GM21737 (cell line): Measurements from ENCODE around the gene TEDC2.

Experiments
- ATAC-seq: cut with Tn5 transposase; IDR thresholded peaks from one replicate; pipeline ENCODE4 v1.9.1; 2021; ENCODE audit warnings: mild to moderate bottlenecking, moderate library complexity; ENCODE audit not compliant: unreplicated experiment

TEDC2 gene

DNA sequence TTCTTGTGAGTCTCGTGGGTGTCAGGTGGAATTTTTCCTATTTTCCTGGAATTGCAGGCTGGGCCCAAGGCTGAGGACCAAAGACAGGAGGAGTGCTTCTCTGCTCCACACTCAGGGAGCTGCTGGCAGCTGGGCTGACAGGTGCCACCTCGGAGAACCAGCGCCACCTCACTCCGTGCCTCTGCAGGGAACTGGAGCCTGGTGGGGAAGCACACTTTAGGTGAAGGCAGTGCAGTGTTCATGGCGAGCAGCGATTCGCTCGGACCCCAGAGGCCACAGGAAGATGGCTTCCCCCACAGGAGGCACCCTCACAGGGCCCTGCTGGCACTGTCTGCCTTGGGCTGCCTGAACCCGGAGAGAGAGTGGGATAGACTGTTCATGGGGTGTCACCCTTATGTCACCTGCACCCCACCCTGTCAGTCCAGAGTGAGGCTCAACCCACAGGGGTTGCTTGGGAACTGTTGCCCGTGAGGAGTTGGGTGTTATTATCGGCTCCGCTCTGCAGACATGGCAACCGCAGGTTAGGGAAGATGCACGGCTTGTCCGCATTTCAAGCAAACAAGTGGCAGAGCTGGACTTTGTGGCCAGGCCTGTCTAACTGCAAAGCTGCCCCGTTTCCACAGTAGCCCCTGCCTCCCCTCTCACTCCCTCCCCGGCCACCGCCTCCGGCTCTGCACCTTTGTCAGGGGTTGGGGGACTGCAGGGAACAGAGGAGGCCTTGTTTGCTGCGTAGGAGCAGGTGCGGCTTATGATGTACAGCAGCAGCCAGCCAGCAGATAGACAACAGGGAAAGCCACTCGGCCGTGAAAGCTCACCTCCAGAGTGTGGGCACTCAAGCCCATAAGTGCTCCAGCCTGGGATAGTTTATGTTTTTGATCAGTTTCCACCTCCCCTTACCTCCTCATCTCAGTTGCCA lies 30.5 kb downstream of the TEDC2 start:
- ATAC-seq = no peak

DNA sequence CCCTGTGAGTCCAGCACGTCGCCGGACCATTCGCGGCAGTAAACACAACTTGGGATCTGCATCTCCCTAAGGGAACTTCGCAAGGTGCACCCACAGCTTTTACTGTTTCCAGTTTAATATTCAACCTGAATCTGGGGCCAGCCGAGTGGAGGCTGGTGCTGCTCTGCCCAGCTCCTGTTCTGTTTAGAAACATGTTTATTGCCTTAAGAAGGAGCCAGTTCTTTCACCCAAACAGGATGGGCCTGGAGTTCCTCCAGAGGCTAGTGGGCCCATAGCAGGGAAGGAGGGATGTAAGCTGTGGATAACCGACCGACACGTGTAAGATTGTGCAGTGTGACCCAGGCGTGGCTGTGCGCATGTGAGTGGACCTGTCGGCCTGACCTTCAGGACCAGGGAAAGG lies 32.4 kb downstream of the TEDC2 start:
- no peak for ATAC-seq

DNA sequence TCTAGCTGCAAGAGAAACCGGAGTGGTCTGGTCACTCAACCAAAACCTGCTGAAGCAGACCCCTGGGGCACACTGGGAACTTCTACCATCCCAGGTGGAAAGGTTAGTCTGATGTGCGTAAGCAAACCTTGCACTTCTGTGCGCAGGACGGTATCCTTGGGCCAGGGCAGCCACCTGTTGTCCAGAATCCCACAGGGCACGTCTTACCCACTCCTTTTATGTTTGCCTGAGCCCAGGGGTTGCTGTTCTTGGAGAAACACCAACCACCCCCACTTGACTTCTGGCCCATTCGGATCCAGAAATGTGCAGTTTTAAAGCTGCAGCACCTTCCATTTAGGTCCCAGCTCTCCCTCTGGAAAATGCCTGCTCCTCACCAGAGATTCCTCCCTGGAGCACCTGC lies 33.7 kb downstream of the TEDC2 start:
- no peak for ATAC-seq

DNA sequence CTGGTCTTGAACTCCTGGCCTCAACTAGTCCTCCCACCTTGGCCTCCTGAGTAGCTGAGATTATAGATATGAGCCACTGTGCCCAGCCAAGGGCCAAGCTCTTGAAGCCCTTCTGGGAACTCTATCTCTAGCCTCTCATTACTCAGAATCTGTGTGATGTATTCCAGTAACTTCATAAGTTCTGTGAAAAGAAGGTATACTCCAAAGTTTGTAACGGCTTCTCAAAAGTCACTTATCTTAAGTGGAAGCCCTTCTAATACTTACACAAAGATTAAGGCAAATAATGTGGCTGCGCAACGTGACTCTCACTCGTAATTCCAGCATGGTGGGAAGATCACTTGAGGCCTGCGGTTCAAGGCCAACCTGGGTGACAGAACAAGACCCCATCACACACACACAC lies 34.7 kb downstream of the TEDC2 start:
- no peak for ATAC-seq

DNA sequence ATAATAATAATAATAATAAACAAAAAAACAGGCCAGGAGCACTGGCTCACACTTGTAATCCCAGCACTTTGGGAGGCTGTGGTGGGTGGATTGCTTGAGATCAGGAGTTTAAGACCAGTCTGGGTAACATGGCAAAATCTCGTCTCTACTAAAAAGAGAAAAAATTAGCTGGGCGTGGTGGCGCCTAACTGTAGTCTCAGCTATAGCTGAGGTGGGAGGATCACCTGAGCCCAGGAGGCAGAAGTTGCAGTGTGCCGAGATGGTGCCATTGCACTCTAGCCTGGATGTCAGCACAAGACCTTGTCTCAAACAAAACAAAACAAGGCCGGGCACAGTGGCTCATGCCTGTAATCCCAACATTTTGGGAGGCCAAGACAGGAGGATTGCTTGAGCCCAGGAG lies 35.1 kb downstream of the TEDC2 start:
- ATAC-seq = no peak

DNA sequence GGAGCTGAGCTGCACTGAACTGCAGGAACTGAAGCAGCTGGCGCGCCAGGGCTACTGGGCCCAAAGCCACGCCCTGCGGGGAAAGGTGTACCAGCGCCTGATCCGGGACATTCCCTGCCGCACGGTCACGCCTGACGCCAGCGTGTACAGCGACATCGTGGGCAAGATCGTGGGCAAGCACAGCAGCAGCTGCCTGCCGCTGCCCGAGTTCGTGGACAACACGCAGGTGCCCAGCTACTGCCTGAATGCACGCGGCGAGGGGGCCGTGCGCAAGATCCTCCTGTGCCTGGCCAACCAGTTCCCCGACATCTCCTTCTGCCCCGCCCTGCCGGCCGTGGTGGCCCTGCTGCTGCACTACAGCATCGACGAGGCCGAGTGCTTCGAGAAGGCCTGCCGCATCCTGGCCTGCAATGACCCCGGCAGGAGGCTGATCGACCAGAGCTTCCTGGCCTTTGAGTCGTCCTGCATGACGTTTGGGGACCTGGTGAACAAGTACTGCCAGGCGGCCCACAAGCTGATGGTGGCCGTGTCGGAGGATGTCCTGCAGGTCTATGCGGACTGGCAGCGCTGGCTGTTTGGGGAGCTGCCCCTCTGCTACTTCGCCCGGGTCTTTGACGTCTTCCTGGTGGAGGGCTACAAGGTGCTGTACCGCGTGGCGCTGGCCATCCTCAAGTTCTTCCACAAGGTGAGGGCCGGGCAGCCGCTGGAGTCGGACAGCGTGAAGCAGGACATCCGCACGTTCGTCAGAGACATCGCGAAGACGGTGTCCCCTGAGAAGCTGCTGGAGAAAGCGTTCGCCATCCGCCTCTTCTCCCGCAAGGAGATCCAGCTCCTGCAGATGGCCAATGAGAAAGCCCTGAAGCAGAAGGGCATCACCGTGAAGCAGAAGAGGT lies 36.6 kb downstream of the TEDC2 start:
- no peak for ATAC-seq

DNA sequence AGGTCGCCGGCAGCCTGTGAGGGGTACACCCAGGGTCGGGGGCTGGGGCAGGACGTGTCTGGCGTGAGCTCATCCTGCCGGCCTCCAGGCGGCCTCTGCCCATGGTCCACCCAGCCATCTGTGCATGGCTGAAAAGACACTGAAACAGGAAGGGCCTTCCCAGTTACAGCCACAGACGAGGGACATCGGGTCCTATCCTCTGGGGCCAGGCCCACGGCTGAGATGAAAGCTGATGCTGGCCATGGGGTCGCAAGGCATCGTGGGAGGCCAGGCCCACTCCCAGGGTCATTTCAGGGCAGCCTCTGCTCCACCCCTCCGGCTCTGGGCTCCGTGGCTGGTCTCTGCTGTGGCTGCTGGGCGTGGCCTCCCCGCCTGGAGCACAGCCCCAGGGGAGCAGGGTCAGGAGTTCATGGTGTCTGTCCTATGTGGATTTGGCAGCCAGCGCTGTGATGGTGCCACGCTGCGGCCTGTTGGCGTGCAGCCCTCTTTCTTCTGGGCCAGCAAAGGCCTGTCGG lies 37.3 kb downstream of the TEDC2 start:
- no peak for ATAC-seq

DNA sequence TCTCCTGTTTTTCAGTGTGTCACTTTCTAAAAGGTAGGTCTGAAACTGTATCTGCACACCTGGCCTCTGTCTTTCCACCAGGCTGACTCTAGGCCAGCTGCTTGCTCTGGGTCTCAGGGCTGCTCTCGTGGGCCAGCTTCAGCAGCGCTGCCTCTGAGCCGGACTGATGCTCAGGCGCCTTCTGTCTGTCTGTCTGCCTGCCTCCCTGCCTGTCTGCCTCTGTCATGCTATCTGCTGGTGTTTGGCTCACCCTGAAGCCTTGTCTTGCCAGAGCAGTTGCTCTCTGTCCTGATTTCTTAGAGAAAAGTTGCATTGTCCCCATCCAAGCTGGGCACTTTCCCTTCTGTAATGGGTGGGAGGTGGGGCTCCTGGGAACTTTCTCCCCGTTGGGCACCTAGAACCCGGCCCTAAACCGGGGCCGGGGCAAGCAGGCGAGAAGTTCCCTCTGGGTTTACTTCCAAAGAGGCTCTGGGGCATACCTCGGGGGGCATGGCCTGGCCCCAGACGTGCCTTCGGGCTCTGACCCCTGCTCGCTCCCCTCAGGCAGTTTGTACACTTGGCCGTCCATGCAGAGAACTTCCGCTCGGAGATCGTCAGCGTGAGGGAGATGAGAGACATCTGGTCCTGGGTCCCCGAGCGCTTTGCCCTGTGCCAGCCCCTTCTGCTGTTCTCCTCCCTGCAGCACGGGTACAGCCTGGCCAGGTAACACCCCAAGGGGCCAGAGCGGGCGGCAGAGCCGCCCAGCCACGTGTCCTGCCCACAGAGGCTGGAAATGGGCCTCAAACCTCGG lies 38.0 kb downstream of the TEDC2 start:
- no peak for ATAC-seq

DNA sequence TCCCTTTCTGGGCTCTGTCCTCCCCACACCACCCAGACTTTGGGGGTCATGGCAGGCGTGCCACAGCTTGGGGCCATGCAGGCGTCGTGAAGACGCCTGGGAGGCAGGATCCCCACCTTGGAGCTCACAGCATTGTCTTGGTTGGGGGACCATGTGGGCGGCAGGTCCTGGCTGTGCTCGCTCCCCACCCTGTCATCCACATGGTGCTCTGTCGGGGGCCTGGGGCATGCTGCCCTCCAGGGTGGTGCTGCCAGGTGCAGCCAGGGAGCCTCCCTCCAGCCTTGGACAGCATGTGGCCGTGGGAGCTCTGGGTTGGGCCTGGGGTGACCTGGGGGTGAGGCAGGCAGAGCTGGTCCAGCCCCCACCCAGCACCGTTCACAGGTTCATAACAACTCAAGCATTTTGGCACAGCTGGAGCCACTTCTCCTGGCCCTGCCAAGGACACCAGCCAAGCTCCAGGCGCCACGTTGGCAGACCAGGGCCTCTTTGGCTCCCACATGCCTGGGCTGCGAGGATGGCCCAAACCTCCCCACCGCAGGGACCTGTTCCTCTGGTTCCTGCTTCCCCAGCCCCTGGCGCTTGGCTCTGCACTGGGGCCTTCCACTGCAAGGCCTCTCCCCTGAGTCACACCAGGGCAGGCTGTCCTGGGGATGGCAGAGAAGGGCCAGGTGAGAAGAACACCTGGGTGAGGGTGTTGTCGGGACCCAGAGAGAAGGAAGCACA lies 38.8 kb downstream of the TEDC2 start:
- ATAC-seq = no peak

DNA sequence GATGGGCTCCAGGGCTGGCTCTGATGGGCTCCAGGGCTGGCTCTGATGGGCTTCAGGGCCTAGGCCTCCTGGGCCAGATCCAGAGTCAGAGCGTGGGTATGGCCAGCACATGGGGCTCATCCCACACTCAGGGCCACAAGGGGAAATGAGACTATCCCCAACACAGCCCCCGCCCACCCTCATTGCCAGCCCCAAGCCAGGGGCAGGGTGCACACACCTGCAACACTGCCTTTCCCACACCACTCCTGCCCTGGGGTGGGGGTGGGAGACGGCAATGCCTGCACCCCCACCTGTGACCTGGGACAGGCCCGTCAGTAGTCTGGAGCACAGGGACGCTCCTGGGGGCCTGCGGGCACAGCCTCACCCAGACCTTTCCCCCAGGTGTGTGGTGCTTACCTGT lies 39.5 kb downstream of the TEDC2 start:
- no peak for ATAC-seq

DNA sequence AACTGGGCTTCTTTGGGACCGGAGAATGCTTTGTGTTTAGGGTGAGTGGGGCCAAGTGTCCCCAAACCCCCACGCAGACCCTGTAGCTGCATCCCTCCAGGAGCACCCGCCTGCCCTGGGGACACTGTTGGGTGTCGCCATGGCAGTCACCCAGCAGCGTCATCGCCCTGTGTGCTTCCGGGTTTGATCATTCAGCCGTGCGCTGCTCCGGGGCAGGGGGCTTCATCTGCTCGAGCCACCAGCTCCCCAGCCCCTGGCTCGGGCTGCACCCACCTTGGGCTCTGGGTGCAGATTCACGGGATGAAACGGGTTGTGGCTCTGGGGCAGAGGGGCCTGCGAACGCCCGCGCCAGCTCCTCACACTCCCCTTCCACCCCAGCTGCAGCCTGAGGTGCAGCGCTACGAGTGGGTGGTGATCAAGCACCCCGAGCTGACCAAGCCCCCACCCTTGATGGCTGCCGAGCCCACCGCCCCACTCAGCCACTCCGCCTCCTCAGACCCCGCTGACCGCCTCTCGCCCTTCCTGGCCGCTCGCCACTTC lies 40.1 kb downstream of the TEDC2 start:
- no peak for ATAC-seq

DNA sequence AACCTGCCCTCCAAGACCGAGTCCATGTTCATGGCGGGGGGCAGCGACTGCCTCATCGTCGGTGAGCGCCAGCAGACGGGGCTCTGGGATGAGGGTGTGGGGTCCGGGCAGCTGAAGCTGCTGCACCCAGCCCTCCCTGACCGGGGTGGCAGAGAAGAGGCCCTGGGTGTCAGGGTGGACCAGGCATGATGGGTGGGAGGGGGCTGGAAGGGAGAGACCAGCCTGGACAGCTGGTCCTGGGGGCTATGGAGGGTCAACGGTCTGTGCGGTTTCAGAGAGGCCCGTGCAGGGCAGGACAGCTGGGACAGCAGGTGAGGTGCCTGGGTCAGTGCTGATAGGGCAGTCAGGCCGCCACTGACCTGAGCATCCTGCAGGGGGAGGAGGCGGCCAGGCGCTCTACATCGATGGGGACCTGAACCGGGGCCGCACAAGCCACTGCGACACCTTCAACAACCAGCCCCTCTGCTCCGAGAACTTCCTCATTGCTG lies 40.6 kb downstream of the TEDC2 start:
- ATAC-seq = no peak

DNA sequence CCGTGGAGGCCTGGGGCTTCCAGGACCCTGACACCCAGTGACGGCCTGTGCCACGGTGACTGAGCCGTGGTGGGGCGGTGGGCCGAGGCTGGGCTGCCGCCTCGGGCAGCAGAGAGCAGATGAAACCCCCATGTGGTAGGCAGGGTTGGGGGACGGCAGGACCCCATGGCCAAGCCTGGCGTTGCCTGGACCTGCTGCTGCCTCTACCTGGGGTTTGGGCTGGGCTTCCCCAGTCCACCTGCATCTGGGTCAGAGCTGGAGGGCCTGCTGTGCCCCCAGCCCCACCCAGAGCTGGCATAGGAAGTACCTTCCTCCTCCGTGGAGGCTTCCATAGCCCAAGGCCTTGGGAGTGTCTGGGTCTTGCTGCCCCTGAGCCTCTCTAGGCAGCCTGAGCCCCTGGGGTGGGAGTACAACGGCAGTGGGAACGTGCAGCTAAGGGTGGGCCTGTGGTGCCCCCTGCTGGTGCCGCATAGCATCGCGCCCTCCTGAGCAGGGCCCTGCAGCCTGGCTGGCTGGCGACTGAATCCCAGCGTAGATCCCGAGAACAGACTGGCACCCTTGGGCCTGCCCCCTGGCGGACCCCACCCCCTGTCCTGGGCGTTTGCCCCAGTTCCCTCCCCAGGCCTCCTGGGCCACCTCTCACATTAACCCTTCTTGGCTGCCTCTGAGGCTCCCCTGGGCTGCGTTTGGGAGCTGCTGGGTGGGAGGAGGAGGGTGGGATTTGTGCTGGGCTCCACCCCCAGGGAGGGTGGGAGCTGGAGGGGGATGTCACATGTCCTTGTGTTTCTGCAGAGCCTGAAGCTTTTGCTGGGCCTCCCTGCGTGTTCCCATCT lies 41.2 kb downstream of the TEDC2 start:
- peak; percentile 58 for ATAC-seq

DNA sequence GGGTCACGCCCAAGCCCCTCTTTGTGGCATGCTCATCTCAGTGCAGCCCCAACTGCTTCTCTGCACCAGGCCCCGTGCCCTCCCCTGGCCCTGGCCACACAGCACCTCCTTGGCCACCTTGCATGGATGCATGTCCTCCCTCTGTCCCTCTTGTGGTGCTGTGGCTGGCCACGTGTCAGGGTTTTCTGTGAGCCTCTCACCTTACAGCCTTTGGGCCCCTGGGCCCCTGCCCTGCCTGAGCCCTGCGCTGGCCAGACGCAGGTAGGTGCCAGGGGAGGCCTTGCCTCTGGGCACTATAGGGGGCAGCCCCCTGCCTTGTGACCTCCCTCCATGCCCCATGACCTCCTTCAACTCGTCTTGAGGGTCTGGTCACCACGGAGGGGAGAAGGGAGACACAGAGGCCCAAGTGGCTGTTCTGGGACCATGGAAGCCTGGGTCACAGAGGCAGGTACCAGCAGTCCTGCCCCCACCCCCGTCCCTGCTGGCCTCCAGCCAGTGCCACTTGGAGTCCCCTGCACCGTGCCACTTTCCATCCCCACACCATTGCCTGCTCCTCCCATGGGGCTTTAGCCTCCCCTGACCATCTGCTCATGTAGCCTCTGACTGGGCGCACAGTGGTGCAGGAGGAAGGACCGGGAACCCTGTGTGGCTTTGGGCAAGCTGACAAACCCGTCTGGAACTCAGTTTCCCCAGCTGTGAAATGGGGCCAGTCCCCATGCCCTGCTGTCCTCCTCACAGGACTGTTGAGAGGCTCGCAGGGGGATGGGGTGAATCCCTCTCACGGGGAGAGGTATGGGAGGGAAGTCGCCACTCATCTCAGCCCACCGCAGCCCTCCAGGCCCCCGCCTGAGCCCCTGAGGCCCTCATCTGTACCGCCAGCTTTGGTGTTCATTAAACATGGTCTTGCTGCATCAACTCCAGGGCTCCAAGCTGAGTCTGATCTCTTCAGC lies 42.3 kb downstream of the TEDC2 start:
- no peak for ATAC-seq

DNA sequence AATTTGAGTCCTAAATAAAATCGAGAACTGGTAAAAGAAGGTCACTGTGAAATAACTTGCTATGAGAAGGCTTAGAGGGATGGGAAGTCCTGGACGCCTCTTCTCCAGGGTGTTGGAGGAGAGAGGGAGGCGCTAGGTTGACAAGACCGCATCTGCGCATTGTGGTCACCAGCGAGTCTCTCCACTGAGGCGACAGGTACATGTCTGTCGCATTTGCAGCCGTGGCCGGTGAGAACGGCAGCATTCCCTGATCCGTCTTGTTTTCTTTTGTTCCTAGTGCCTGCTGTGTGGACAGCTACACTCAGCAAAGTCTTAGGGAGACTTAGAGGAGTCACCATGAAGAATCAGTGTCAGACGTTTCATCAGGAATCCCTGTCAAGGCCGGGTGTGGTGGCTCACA lies 45.8 kb downstream of the TEDC2 start:
- ATAC-seq = no peak

DNA sequence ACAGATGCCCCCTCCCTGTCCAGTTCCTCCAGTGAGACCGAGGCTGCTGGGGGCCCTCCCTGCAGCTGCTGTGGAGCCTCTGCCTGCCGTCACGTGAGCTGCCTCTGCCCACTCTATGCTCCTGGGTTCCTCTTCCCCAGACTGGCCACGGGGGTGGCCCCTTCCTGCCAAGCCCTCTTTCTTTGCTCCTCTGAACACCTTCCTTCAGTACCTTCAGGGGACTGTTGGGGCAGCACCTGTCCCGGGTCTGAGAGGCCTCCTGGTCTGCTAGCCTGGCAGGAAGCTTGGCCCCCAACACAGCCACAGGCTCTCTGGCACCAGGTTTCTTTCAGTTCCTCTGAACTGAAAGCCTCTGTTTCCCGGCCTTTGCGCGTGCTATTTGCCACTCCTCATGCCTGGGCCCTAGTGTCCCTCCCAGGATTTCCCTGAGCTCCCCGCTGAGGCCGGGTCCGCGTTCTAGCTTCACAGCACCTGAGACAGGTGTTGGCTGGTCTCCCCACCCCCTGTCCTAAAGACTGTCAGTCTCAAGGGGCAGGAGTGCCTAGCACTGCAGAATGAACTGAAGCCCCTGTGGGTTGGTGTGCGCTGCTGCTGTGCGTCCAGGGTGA lies 47.2 kb downstream of the TEDC2 start:
- ATAC-seq = peak; percentile 49

DNA sequence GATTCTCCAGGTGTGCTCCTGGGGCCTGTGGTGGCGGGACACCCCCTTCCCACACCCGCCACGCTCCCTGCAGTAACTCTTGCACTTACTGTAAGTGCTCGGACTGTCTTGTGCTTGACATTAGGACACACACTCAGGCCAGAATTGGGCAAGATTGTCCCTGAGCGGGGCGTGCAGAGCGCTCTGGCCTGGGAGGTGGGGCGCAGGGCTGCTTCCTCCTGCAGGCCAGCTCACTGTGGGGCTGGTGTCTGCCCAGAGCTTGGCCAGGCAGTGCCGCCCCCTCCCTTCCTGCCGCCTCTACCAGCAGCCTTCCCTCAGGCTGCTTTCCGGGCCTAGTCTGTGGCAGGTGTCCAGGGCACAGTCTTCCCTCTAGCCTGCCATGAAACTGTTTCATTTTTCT lies 47.8 kb downstream of the TEDC2 start:
- peak; percentile 22 for ATAC-seq
